Chondrocyte (in vitro differentiated cells): ENCODE results near the gene WIPF2. TPM values are rescaled to one million over a fixed set of nuclear protein-coding genes. Genes with fewer than 3 reads are reported as not detected.
A peak's percentile ranks its signal among the peaks of the same experiment; 100 is the strongest.

Experiments
- DNase-seq: peaks from one replicate; pipeline ENCODE4 v3.0.0; 2021; ENCODE audit warnings: mixed read lengths, low spot score
- H3K27ac Mint-ChIP-seq: one replicate; pipeline ENCODE4 v1.8.0; 2021; ENCODE audit warnings: mild to moderate bottlenecking, moderate library complexity, mixed read lengths; ENCODE audit not compliant: unreplicated experiment
- H3K27me3 Mint-ChIP-seq: 2 replicates; pipeline ENCODE4 v1.8.0; 2021; ENCODE audit warnings: low read depth, mixed read lengths
- H3K36me3 Mint-ChIP-seq: 2 replicates; pipeline ENCODE4 v1.8.0; 2021; ENCODE audit warnings: low read depth, mixed read lengths
- H3K4me1 Mint-ChIP-seq: 2 replicates; pipeline ENCODE4 v1.8.0; 2021; ENCODE audit warnings: low read depth, mild to moderate bottlenecking, mixed read lengths
- H3K4me3 Mint-ChIP-seq: one replicate; pipeline ENCODE4 v1.8.0; 2021; ENCODE audit warnings: mild to moderate bottlenecking, moderate library complexity, mixed read lengths; ENCODE audit not compliant: unreplicated experiment
- H3K9me3 Mint-ChIP-seq: 2 replicates; pipeline ENCODE4 v1.8.0; 2021; ENCODE audit warnings: low read depth, mixed read lengths
- total RNA-seq: library from RNA; stranded (reverse); gene quantifications from 3 replicates; pipeline ENCODE4 v1.2.1, GENCODE V29; 2021
- TF ChIP-seq, protein P1 (sequence below): fragments of 200-600 bp; sonication (generic); IDR thresholded peaks from 2 replicates; pipeline ENCODE4 v1.5.0; 2021; ENCODE audit warnings: antibody characterized with exemption, mild to moderate bottlenecking, moderate library complexity

The WIPF2 gene
- total RNA-seq, 1 donor from 2014 or later: 28.3 TPM

GRCh38 chr17:40178021-40178601 lies 41.0 kb upstream of the WIPF2 start:
- H3K4me3 Mint-ChIP-seq: no peak overlapping the region
- no peak for DNase-seq

DNA sequence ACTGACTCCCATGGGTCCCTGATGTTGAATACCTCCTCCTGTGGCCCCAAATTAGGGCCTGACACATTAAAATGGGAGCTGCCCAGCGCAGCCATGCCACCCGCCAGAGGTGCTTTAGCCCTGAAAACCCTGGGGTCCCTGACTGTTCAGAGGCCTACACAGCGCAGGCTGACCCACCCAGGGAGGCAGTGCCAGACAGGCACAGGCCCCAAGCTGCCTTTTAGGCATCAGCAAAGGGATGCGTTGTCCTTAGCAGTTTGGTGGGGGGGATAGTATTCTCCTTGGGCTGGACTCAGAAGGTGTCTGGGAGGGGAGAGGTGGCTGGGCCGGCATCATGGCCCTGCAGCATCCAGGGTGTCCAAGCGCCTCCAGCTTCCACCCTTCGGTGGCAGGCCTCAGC lies 40.4 kb upstream of the WIPF2 start:
- DNase-seq: no peak
- TF ChIP-seq, protein P1, sequence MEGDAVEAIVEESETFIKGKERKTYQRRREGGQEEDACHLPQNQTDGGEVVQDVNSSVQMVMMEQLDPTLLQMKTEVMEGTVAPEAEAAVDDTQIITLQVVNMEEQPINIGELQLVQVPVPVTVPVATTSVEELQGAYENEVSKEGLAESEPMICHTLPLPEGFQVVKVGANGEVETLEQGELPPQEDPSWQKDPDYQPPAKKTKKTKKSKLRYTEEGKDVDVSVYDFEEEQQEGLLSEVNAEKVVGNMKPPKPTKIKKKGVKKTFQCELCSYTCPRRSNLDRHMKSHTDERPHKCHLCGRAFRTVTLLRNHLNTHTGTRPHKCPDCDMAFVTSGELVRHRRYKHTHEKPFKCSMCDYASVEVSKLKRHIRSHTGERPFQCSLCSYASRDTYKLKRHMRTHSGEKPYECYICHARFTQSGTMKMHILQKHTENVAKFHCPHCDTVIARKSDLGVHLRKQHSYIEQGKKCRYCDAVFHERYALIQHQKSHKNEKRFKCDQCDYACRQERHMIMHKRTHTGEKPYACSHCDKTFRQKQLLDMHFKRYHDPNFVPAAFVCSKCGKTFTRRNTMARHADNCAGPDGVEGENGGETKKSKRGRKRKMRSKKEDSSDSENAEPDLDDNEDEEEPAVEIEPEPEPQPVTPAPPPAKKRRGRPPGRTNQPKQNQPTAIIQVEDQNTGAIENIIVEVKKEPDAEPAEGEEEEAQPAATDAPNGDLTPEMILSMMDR: no peak
- Mint-ChIP-seq H3K36me3 (peaks cover 3% of the 10 kb centered on the region), H3K4me1 (peaks cover 21% of the 10 kb centered on the region), H3K27me3 (no peaks in the 10 kb centered on the region), H3K9me3 (no peaks in the 10 kb centered on the region), H3K27ac (no peak overlapping the region), H3K4me3 (no peak overlapping the region)

More at GRCh38 chr17:40178021-40178601, 41.0 kb upstream of the WIPF2 start:
- no peaks in the 10 kb centered on the region for H3K9me3 Mint-ChIP-seq
- peaks cover 6% of the 10 kb centered on the region for H3K36me3 Mint-ChIP-seq
- H3K27me3 Mint-ChIP-seq: no peaks in the 10 kb centered on the region
- H3K4me1 Mint-ChIP-seq: peaks cover 21% of the 10 kb centered on the region
- H3K27ac Mint-ChIP-seq: no peak overlapping the region
- TF ChIP-seq, protein P1: no peak

GRCh38 chr17:40179923-40180659 lies 39.0 kb upstream of the WIPF2 start:
- H3K27ac Mint-ChIP-seq: peak overlapping the region; percentile 77
- H3K4me1 Mint-ChIP-seq: peaks cover 21% of the 10 kb centered on the region
- no peak for DNase-seq
- peaks cover 3% of the 10 kb centered on the region for H3K36me3 Mint-ChIP-seq
- H3K4me3 Mint-ChIP-seq: no peak overlapping the region
- no peaks in the 10 kb centered on the region for H3K27me3 Mint-ChIP-seq
- TF ChIP-seq, protein P1: no peak
- no peaks in the 10 kb centered on the region for H3K9me3 Mint-ChIP-seq

DNA sequence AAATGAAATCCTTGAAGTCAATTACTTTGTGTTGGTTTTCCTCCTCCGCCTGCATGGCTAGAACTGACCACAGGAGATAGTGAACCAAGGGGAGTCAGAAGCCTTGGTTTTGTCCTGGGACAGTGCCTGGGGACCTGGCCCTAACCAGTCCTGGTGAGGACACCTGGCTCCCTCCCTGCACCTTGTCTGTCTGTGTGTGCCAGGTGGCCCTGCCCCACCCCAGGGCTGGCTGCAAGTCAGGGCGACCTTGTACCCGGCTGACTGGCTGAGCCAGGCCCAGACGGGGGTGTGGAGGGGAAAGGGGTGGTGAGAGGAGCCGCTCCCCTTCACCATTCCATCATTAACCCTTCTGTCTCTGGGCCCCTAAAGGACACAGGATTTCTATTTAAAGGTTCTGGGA lies 38.4 kb upstream of the WIPF2 start:
- no peak for DNase-seq
- Mint-ChIP-seq H3K4me3 (no peak overlapping the region), H3K4me1 (peaks cover 21% of the 10 kb centered on the region), H3K27ac (peak overlapping the region; percentile 77), H3K9me3 (no peaks in the 10 kb centered on the region), H3K36me3 (peaks cover 3% of the 10 kb centered on the region), H3K27me3 (no peaks in the 10 kb centered on the region)
- TF ChIP-seq, protein P1: no peak

DNA sequence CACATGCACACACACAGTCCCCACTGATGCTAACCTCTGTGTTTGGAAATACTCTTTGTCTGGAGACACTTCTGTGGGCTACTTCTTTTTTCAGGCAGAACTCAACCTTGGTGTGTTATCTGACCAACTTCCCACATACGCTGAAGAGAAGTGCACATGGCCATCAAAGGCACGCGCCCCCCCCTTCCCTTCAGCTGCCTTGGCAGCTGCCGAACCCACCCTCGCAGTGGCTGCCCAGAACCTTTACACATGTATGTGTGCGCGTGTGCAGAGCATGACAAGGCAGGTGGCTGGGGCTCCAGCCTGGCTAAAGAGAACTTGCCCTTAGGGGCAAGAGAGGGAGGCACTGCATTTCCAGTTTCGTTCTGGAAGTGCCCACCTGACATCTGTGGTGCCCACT lies 37.9 kb upstream of the WIPF2 start:
- Mint-ChIP-seq H3K27ac (no peak overlapping the region), H3K4me1 (peaks cover 21% of the 10 kb centered on the region), H3K9me3 (no peaks in the 10 kb centered on the region), H3K36me3 (peaks cover 3% of the 10 kb centered on the region), H3K27me3 (no peaks in the 10 kb centered on the region), H3K4me3 (no peak overlapping the region)
- TF ChIP-seq, protein P1: no peak
- no peak for DNase-seq
